Measurements from ENCODE around the gene GLI1. TPM values are rescaled to one million over a fixed set of nuclear protein-coding genes. Genes with fewer than 3 reads are reported as not detected.

The GLI1 gene
- total and polyA plus RNA-seq, 2 of the 13 experiments (the other 11 are each of a cell fraction or from before 2014, with no cell fraction given), result 0.09 to 0.20 TPM

GRCh38 chr12:57487597-57488401 is 28.2 kb downstream of the GLI1 start, which contains the start of gene MARS1 (continued):
- TF ChIP-seq NR2F2 (IDR thresholded peaks at IDR 0.05; ENCODE audit: borderline replicate concordance, low read depth) (no peak), ZNF687 (CRISPR knock-in tag; IDR thresholded peaks at IDR 0.05) (peak; percentile 65), ZNF484 (CRISPR knock-in tag; IDR thresholded peaks at IDR 0.05; ENCODE audit: borderline replicate concordance, low read depth) (no peak), ATF7-NPFF (CRISPR knock-in tag; IDR thresholded peaks at IDR 0.05; ENCODE audit: low read depth) (no peak), ZNF512B (CRISPR knock-in tag; IDR thresholded peaks at IDR 0.05; ENCODE audit: borderline replicate concordance) (no peak), HDAC2 (CRISPR knock-in tag; IDR thresholded peaks at IDR 0.05) (no peak), TSC22D2 (CRISPR knock-in tag; IDR thresholded peaks at IDR 0.05; ENCODE audit: borderline replicate concordance) (no peak), JUNB (CRISPR knock-in tag; IDR thresholded peaks at IDR 0.05; ENCODE audit: borderline replicate concordance) (no peak), E2F5 (CRISPR knock-in tag; conservative IDR thresholded peaks at IDR 0.05) (no peak), ZNF382 (CRISPR knock-in tag; IDR thresholded peaks at IDR 0.05; ENCODE audit: borderline replicate concordance) (no peak), TEAD2 (CRISPR knock-in tag; IDR thresholded peaks at IDR 0.05) (no peak), NCOA1 (CRISPR knock-in tag; IDR thresholded peaks at IDR 0.05) (no peak), HDAC6 (IDR thresholded peaks at IDR 0.05; ENCODE audit: low read depth, low read length) (no peak), NFKBIZ (CRISPR knock-in tag; IDR thresholded peaks at IDR 0.05) (no peak), ATF6 (CRISPR knock-in tag; conservative IDR thresholded peaks at IDR 0.05) (no peak), ZFP37 (CRISPR knock-in tag; IDR thresholded peaks at IDR 0.05; ENCODE audit: borderline replicate concordance) (no peak), GZF1 (CRISPR knock-in tag; IDR thresholded peaks at IDR 0.05) (no peak), ZSCAN21 (CRISPR knock-in tag; IDR thresholded peaks at IDR 0.05; ENCODE audit: borderline replicate concordance) (no peak), ARNT (IDR thresholded peaks at IDR 0.05) (no peak)

All from HepG2 (cell line).